ENCODE results near the gene TM2D3. TPM values are rescaled to one million over a fixed set of nuclear protein-coding genes. Genes with fewer than 3 reads are reported as not detected.

TM2D3 gene
- total RNA-seq: 10 to 100 TPM; 38.4 to 96.6 (median 64.0) TPM

- peaks cover 6 to 19% of the 10 kb centered on the region in 2 donors for H3K4me1 ChIP-seq (replicated peaks in 1 of 2)
- H3K4me3 ChIP-seq: peak within 1 kb of the TSS; percentile 69 to 97 (median 80)
- WGBS, 10 experiments: 0 to 2% (median 0%) methylated on average over 1 to 13 of the region's 75 CpGs; no CpG with 5 or more reads in 6 of the 10 experiments
- peak; percentile 83 to 94 (median 91) for ATAC-seq (replicated peaks in 6 of 8)
- peak within 1 kb of the TSS; percentile 89 to 95 for H3K27ac ChIP-seq
- in situ Hi-C loops (cut with MboI; ENCODE audit: low pct_unique_long_range_greater_than_20kb in 2 of 9, low sequenced_read_pairs in 9 of 9, unreplicated experiment in 9 of 9): loop anchor here in 1 of 9 experiments (10.0 kb wide), 1 partner anchor 357 kb away; the partner anchor contains the start of gene SNRPA1
Measured at GRCh38 chr15:101652098-101652785, at the start of gene TM2D3. TSS of gene TM2D3 (minus strand) at chr15:101652381. CDS start at chr15:101652361, 20 bp downstream.

- H3K4me3 ChIP-seq: no peak overlapping the region
- 17 to 100% (median 94%) methylated on average over 1 to 2 of the region's 2 CpGs; no CpG with 5 or more reads in 3 of the 10 experiments for WGBS, 10 experiments
- H3K4me1 ChIP-seq (replicated peaks in 1 of 2): no peaks in the 10 kb centered on the region
- H3K27ac ChIP-seq: no peak overlapping the region
- ATAC-seq (replicated peaks in 6 of 8): peak in 2 of 8 experiments; percentile 63 to 74
- in situ Hi-C loops (cut with MboI; ENCODE audit: low pct_unique_long_range_greater_than_20kb in 2 of 9, low sequenced_read_pairs in 9 of 9, unreplicated experiment in 9 of 9): no loop called here
Measured at GRCh38 chr15:101698314-101698713, 46.1 kb upstream of the TM2D3 start.

- WGBS, 10 experiments: 69 to 97% (median 93%) methylated on average over 2 to 7 of the region's 7 CpGs; no CpG with 5 or more reads in 1 of the 10 experiments
- no peaks in the 10 kb centered on the region for H3K4me1 ChIP-seq (replicated peaks in 1 of 2)
- no peak overlapping the region for H3K27ac ChIP-seq
- ATAC-seq (replicated peaks in 6 of 8): no peak
- H3K4me3 ChIP-seq: no peak overlapping the region
- in situ Hi-C loops (cut with MboI; ENCODE audit: low pct_unique_long_range_greater_than_20kb in 2 of 9, low sequenced_read_pairs in 9 of 9, unreplicated experiment in 9 of 9): no loop called here
Measured at GRCh38 chr15:101697488-101697887, 45.3 kb upstream of the TM2D3 start.

- Histone ChIP-seq H3K27ac (no peak overlapping the region), H3K4me1 (replicated peaks in 1 of 2) (no peaks in the 10 kb centered on the region), H3K4me3 (no peak overlapping the region)
- ATAC-seq (replicated peaks in 6 of 8): peak in 3 of 8 experiments; percentile 53 to 95 (median 54)
- in situ Hi-C loops (cut with MboI; ENCODE audit: low pct_unique_long_range_greater_than_20kb in 2 of 9, low sequenced_read_pairs in 9 of 9, unreplicated experiment in 9 of 9): no loop called here
- WGBS, 10 experiments: 86 to 100% (median 100%) methylated on average over 1 of the region's 1 CpG; no CpG with 5 or more reads in 5 of the 10 experiments
Measured at GRCh38 chr15:101696829-101697228, 44.6 kb upstream of the TM2D3 start.

GRCh38 chr15:101694261-101694660 lies 42.1 kb upstream of the TM2D3 start:
- no peaks in the 10 kb centered on the region for H3K4me1 ChIP-seq (replicated peaks in 1 of 2)
- 96 to 100% (median 100%) methylated on average over 1 to 2 of the region's 2 CpGs; no CpG with 5 or more reads in 5 of the 10 experiments for WGBS, 10 experiments
- no peak overlapping the region for H3K27ac ChIP-seq
- H3K4me3 ChIP-seq: no peak overlapping the region
- no peak for ATAC-seq (replicated peaks in 6 of 8)
- in situ Hi-C loops (cut with MboI; ENCODE audit: low pct_unique_long_range_greater_than_20kb in 2 of 9, low sequenced_read_pairs in 9 of 9, unreplicated experiment in 9 of 9): no loop called here

- in situ Hi-C loops (cut with MboI; ENCODE audit: low pct_unique_long_range_greater_than_20kb in 2 of 9, low sequenced_read_pairs in 9 of 9, unreplicated experiment in 9 of 9): no loop called here
- 33 to 100% (median 80%) methylated on average over 1 to 4 of the region's 4 CpGs; no CpG with 5 or more reads in 4 of the 10 experiments for WGBS, 10 experiments
- Histone ChIP-seq H3K4me3 (no peak overlapping the region), H3K4me1 (replicated peaks in 1 of 2) (no peaks in the 10 kb centered on the region), H3K27ac (no peak overlapping the region)
- ATAC-seq (replicated peaks in 6 of 8): peak in 2 of 8 experiments; percentile 77 to 82
Measured at GRCh38 chr15:101692801-101693598, 40.8 kb upstream of the TM2D3 start.

- peak in 3 of 8 experiments; percentile 75 to 99 (median 87) for ATAC-seq (replicated peaks in 6 of 8)
- in situ Hi-C loops (cut with MboI; ENCODE audit: low pct_unique_long_range_greater_than_20kb in 2 of 9, low sequenced_read_pairs in 9 of 9, unreplicated experiment in 9 of 9): no loop called here
- Histone ChIP-seq H3K4me3 (no peak overlapping the region), H3K27ac (no peak overlapping the region), H3K4me1 (replicated peaks in 1 of 2) (no peaks in the 10 kb centered on the region)
- 67 to 100% (median 92%) methylated on average over 1 to 6 of the region's 6 CpGs; no CpG with 5 or more reads in 2 of the 10 experiments for WGBS, 10 experiments
Measured at GRCh38 chr15:101689901-101690300, 37.7 kb upstream of the TM2D3 start.

- WGBS, 10 experiments: 67 to 100% (median 85%) methylated on average over 1 to 2 of the region's 2 CpGs; no CpG with 5 or more reads in 4 of the 10 experiments
- no peak for ATAC-seq (replicated peaks in 6 of 8)
- in situ Hi-C loops (cut with MboI; ENCODE audit: low pct_unique_long_range_greater_than_20kb in 2 of 9, low sequenced_read_pairs in 9 of 9, unreplicated experiment in 9 of 9): no loop called here
- Histone ChIP-seq H3K4me1 (replicated peaks in 1 of 2) (no peaks in the 10 kb centered on the region), H3K27ac (no peak overlapping the region), H3K4me3 (no peak overlapping the region)
Measured at GRCh38 chr15:101686718-101687117, 34.5 kb upstream of the TM2D3 start.

GRCh38 chr15:101684877-101685276 lies 32.7 kb upstream of the TM2D3 start:
- in situ Hi-C loops (cut with MboI; ENCODE audit: low pct_unique_long_range_greater_than_20kb in 2 of 9, low sequenced_read_pairs in 9 of 9, unreplicated experiment in 9 of 9): no loop called here
- H3K4me1 ChIP-seq (replicated peaks in 1 of 2): no peaks in the 10 kb centered on the region
- no peak for ATAC-seq (replicated peaks in 6 of 8)
- no peak overlapping the region for H3K27ac ChIP-seq
- no peak overlapping the region for H3K4me3 ChIP-seq
- 84 to 100% (median 93%) methylated on average over 1 to 3 of the region's 3 CpGs; no CpG with 5 or more reads in 1 of the 10 experiments for WGBS, 10 experiments

GRCh38 chr15:101684384-101684783 lies 32.2 kb upstream of the TM2D3 start:
- WGBS, 10 experiments: 0 to 100% (median 88%) methylated on average over 1 of the region's 1 CpG; no CpG with 5 or more reads in 7 of the 10 experiments
- in situ Hi-C loops (cut with MboI; ENCODE audit: low pct_unique_long_range_greater_than_20kb in 2 of 9, low sequenced_read_pairs in 9 of 9, unreplicated experiment in 9 of 9): no loop called here
- peak in 3 of 8 experiments; percentile 93 to 97 (median 97) for ATAC-seq (replicated peaks in 6 of 8)
- Histone ChIP-seq H3K4me3 (no peak overlapping the region), H3K27ac (no peak overlapping the region), H3K4me1 (replicated peaks in 1 of 2) (no peaks in the 10 kb centered on the region)

GRCh38 chr15:101679806-101680205 lies 27.6 kb upstream of the TM2D3 start:
- WGBS, 10 experiments: 70 to 100% (median 81%) methylated on average over 1 to 2 of the region's 2 CpGs; no CpG with 5 or more reads in 2 of the 10 experiments
- peaks cover 0 to 5% of the 10 kb centered on the region in 2 donors for H3K4me1 ChIP-seq (replicated peaks in 1 of 2)
- no peak overlapping the region for H3K4me3 ChIP-seq
- ATAC-seq (replicated peaks in 6 of 8): no peak
- H3K27ac ChIP-seq: no peak overlapping the region
- in situ Hi-C loops (cut with MboI; ENCODE audit: low pct_unique_long_range_greater_than_20kb in 2 of 9, low sequenced_read_pairs in 9 of 9, unreplicated experiment in 9 of 9): no loop called here

GRCh38 chr15:101676921-101677329 lies 24.7 kb upstream of the TM2D3 start:
- 0 to 34% (median 21%) methylated on average over 1 to 4 of the region's 4 CpGs; no CpG with 5 or more reads in 5 of the 10 experiments for WGBS, 10 experiments
- in situ Hi-C loops (cut with MboI; ENCODE audit: low pct_unique_long_range_greater_than_20kb in 2 of 9, low sequenced_read_pairs in 9 of 9, unreplicated experiment in 9 of 9): no loop called here
- ATAC-seq (replicated peaks in 6 of 8): peak in 7 of 8 experiments; percentile 9 to 71 (median 38)
- Histone ChIP-seq H3K4me3 (no peak overlapping the region), H3K4me1 (replicated peaks in 1 of 2) (peaks cover 0 to 5% of the 10 kb centered on the region in 2 donors), H3K27ac (no peak overlapping the region)

All from motor neuron (in vitro differentiated cells).